HG03565 (cell line): ENCODE results near the gene OR10G8.
A peak's percentile ranks its signal among the peaks of the same experiment; 100 is the strongest.

Experiments
- ATAC-seq: cut with Tn5 transposase; IDR thresholded peaks from one replicate; pipeline ENCODE4 v1.9.1; 2021; ENCODE audit warnings: mild to moderate bottlenecking, moderate library complexity; ENCODE audit not compliant: unreplicated experiment

The OR10G8 gene

GRCh38 chr11:124075841-124076651, 49.4 kb downstream of the OR10G8 start:
- peak; percentile 68 for ATAC-seq

GRCh38 chr11:124077266-124077665, 50.7 kb downstream of the OR10G8 start:
- ATAC-seq = no peak

GRCh38 chr11:124078591-124078990, 52.0 kb downstream of the OR10G8 start:
- ATAC-seq = no peak

- ATAC-seq = no peak
These were observed 53.2 kb downstream of the OR10G8 start for GRCh38 chr11:124079631-124080326.
